ENCODE data around the gene TLR10. TPM values are rescaled to one million over a fixed set of nuclear protein-coding genes. Genes with fewer than 3 reads are reported as not detected.

The TLR10 gene

GRCh38 chr4:38723726-38724474 lies 58.9 kb downstream of the TLR10 start:
- no peak overlapping the region for H3K27ac ChIP-seq (ENCODE audit: low read depth, low read length)
- no peak overlapping the region for H3K4ac ChIP-seq (ENCODE audit: low read depth, low read length)
- H3K4me1 ChIP-seq (ENCODE audit: control insufficient read depth, low read depth, low read length), result peaks cover 7% of the 10 kb centered on the region
- H2BK5ac ChIP-seq (ENCODE audit: low read length), result no peak overlapping the region
- H3K9ac ChIP-seq (ENCODE audit: low read length), result no peak overlapping the region
- H3K23ac ChIP-seq (ENCODE audit: low read length), result no peak overlapping the region
- no peak overlapping the region for H4K8ac ChIP-seq (ENCODE audit: low read depth, low read length)
- H2BK120ac ChIP-seq (ENCODE audit: low read depth, low read length), result no peak overlapping the region
- no peaks in the 10 kb centered on the region for H3K27me3 ChIP-seq (ENCODE audit: insufficient read depth, low read length, poor library complexity)
- no CpG with 5 or more reads among the region's 7 CpGs for WGBS (ENCODE audit: extremely low coverage, insufficient coverage, low lambda C conversion rate)
- H2BK15ac ChIP-seq (replicated peaks; ENCODE audit: low read depth), result no peak overlapping the region
- H3K4me3 ChIP-seq (ENCODE audit: low read length), result no peak overlapping the region
- peak; percentile 95 for DNase-seq
- H3K36me3 ChIP-seq (ENCODE audit: control insufficient read depth, insufficient read depth, low read length), result no peaks in the 10 kb centered on the region
- H3K56ac ChIP-seq (ENCODE audit: low read length), result no peak overlapping the region
- no peaks in the 10 kb centered on the region for H3K79me1 ChIP-seq (ENCODE audit: low read length)
- no peak overlapping the region for H4K5ac ChIP-seq (ENCODE audit: low read length)
- no peak overlapping the region for H3K18ac ChIP-seq (ENCODE audit: low read length)
- H2AK5ac ChIP-seq (ENCODE audit: low read length), result no peak overlapping the region
- H3K4me2 ChIP-seq (ENCODE audit: low read length), result no peak overlapping the region
- no peaks in the 10 kb centered on the region for H3K79me2 ChIP-seq (ENCODE audit: control insufficient read depth, insufficient read depth, low read length)

DNA sequence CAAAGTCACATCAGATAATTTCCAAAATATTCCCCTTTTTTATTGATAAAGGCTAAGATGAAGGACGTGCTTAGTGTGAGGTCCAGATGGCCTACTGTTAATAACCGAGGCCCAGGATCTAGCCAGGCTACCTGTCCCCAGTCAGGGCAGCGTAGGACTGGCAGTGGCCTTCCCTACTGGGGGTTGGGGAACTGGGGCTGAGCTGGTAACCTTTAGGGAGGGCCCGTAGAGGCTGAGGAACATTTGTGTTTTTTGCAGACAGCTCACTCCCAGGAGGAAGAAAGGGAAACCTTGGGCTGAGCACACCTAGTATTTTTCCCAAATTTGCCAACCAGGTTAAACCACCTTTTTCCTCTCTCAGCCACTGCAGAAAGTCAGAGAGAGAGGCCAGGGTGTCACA lies 59.7 kb downstream of the TLR10 start:
- Histone ChIP-seq H2BK5ac (ENCODE audit: low read length) (no peak overlapping the region), H2BK120ac (ENCODE audit: low read depth, low read length) (no peak overlapping the region), H3K56ac (ENCODE audit: low read length) (no peak overlapping the region), H3K36me3 (ENCODE audit: control insufficient read depth, insufficient read depth, low read length) (no peaks in the 10 kb centered on the region), H3K4me3 (ENCODE audit: low read length) (no peak overlapping the region), H2AK5ac (ENCODE audit: low read length) (no peak overlapping the region), H3K4me1 (ENCODE audit: control insufficient read depth, low read depth, low read length) (peaks cover 5% of the 10 kb centered on the region), H4K5ac (ENCODE audit: low read length) (no peak overlapping the region), H3K79me2 (ENCODE audit: control insufficient read depth, insufficient read depth, low read length) (no peaks in the 10 kb centered on the region), H3K27me3 (ENCODE audit: insufficient read depth, low read length, poor library complexity) (no peaks in the 10 kb centered on the region), H3K23ac (ENCODE audit: low read length) (no peak overlapping the region), H3K4ac (ENCODE audit: low read depth, low read length) (no peak overlapping the region), H3K9ac (ENCODE audit: low read length) (no peak overlapping the region), H3K4me2 (ENCODE audit: low read length) (no peak overlapping the region), H4K8ac (ENCODE audit: low read depth, low read length) (no peak overlapping the region), H3K18ac (ENCODE audit: low read length) (no peak overlapping the region), H3K27ac (ENCODE audit: low read depth, low read length) (no peak overlapping the region), H3K79me1 (ENCODE audit: low read length) (no peaks in the 10 kb centered on the region), H2BK15ac (replicated peaks; ENCODE audit: low read depth) (no peak overlapping the region)
- no peak for DNase-seq
- WGBS (ENCODE audit: extremely low coverage, insufficient coverage, low lambda C conversion rate), result no CpG with 5 or more reads among the region's 4 CpGs

Small RNAs within 50 kb of the gene (small RNA-seq; reads per million reads assigned to genes)
- not detected for gene RNA5SP158 (ENCODE audit: insufficient read depth)

Data from mesendoderm (in vitro differentiated cells).